GM12892 (cell line): ENCODE results near the gene PBX1.

Experiments used
- POLR2A ChIP-seq: IDR thresholded peaks from 2 replicates; pipeline ENCODE4 v1.6.1; 2011; ENCODE audit warnings: low read depth, low read length, control low read depth
- POLR2AphosphoS5 ChIP-seq: IDR thresholded peaks from 2 replicates; pipeline ENCODE4 v1.6.1; 2011; ENCODE audit warnings: low read depth, low read length, control low read depth
- TAF1 ChIP-seq: IDR thresholded peaks from 2 replicates; pipeline ENCODE4 v1.6.1; 2011; ENCODE audit warnings: low read depth, mild to moderate bottlenecking, control low read depth, low read length, borderline replicate concordance

- no peak for TF ChIP-seq POLR2A
- TF ChIP-seq TAF1 = no peak
- TF ChIP-seq POLR2AphosphoS5 = no peak
Observed at GRCh38 chr1:164774819-164775654, 216.1 kb downstream of the PBX1 start.
